ENCODE results near the gene RHOB. TPM values are rescaled to one million over a fixed set of nuclear protein-coding genes. Genes with fewer than 3 reads are reported as not detected.

RHOB gene
- total and polyA plus RNA-seq, 4 donors = 82.6 to 634 (median 160) TPM

DNA sequence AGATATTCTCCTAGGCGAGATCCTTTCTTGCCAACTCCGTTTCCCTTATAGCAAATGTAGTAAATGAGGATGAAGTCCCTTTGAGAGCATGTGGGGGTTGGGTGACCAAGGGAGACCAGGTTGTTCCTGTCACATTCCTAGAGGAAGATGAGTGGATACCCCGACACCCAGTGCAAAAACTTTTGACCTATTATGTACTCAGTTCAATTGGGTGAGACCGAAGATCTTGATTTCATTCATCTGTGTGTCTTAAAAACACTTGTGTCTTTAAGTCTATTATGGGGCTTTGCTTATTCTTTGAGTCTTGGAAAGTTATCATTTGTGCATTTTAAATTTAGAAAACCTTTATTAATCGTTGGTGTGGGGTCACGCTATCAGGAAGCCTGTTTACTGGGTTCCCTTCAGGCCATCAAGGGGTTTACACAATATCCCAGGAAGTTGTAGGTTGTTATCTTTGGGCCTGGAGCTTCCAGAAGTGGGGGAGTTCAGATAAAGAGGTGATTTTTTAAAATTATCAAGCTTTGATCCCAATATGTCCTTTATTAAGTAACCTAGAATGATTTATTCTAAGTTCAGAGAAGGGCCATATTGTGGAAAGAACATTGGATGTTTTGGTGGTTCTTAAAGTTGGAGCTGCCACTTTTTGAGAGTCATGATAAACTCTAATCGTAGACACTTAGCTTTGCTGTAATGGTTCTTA is 2.8 kb downstream of the RHOB start:
- no peak for DNase-seq (ENCODE audit: low spot score)

GRCh38 chr2:20450201-20450999 is 3.5 kb downstream of the RHOB start:
- DNase-seq (ENCODE audit: low spot score) = no peak
- peak overlapping the region; percentile 90 to 98 for H3K27ac ChIP-seq (ENCODE audit: low read depth in 1 of 2, low read length in 2 of 2)
- no peaks in the 10 kb centered on the region for H3K27me3 ChIP-seq (ENCODE audit: control insufficient read depth in 4 of 4, insufficient read depth in 4 of 4, low read length in 3 of 4)
- H3K36me3 ChIP-seq (ENCODE audit: control insufficient read depth in 4 of 4, insufficient read depth in 3 of 4, low read depth in 1 of 4, low read length in 3 of 4) = peaks cover 0 to 3% (median under 1%) of the 10 kb centered on the region in 4 donors
- no peaks in the 10 kb centered on the region for H3K9me3 ChIP-seq (ENCODE audit: control insufficient read depth in 4 of 4, low read length in 3 of 4)
- peaks cover 0 to 12% (median 2%) of the 10 kb centered on the region in 4 donors for H3K4me1 ChIP-seq (ENCODE audit: control insufficient read depth in 4 of 4, insufficient read depth in 4 of 4, low read length in 3 of 4)
- WGBS = 23% methylated on average over 6 of the region's 6 CpGs
- peak overlapping the region; percentile 33 to 91 for H3K9ac ChIP-seq (ENCODE audit: low read depth in 1 of 2, low read length in 2 of 2)
- H3K4me3 ChIP-seq (ENCODE audit: low read depth in 1 of 3, low read length in 3 of 3) = peak overlapping the region; percentile 14 to 88 (median 83)
- no peak for TF ChIP-seq HNF4G (IDR thresholded peaks at IDR 0.05)
- no peak for TF ChIP-seq GABPA (IDR thresholded peaks at IDR 0.05 in 1 of 2, conservative IDR thresholded peaks at IDR 0.05 in 1 of 2)
- TF ChIP-seq NR2F2 (IDR thresholded peaks at IDR 0.05) = no peak
- TF ChIP-seq SP1 (IDR thresholded peaks at IDR 0.05) = peak; percentile 74
- peak; percentile 37 for TF ChIP-seq YY1 (IDR thresholded peaks at IDR 0.05)
- peak in 1 of 2 donors; percentile 16 for TF ChIP-seq EGR1 (IDR thresholded peaks at IDR 0.05; ENCODE audit: low read depth in 2 of 2)
- TF ChIP-seq RXRA (IDR thresholded peaks at IDR 0.05) = peak; percentile 54 to 89
- TF ChIP-seq, protein P1, sequence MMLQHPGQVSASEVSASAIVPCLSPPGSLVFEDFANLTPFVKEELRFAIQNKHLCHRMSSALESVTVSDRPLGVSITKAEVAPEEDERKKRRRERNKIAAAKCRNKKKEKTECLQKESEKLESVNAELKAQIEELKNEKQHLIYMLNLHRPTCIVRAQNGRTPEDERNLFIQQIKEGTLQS (IDR thresholded peaks at IDR 0.05) = peak; percentile 30
- peak; percentile 23 for TF ChIP-seq MAX (IDR thresholded peaks at IDR 0.05)
- TF ChIP-seq RAD21 (IDR thresholded peaks at IDR 0.05) = peak; percentile 16 to 69
- TF ChIP-seq FOXA2 (IDR thresholded peaks at IDR 0.05) = no peak

More for the DNA sequence above, 2.8 kb downstream of the RHOB start:
- peaks cover 3 to 12% (median 7%) of the 10 kb centered on the region in 4 donors for H3K4me1 ChIP-seq (ENCODE audit: control insufficient read depth in 4 of 4, insufficient read depth in 4 of 4, low read length in 3 of 4)
- peaks cover 0 to 3% (median under 1%) of the 10 kb centered on the region in 4 donors for H3K36me3 ChIP-seq (ENCODE audit: control insufficient read depth in 4 of 4, insufficient read depth in 3 of 4, low read depth in 1 of 4, low read length in 3 of 4)
- 18% methylated on average over 7 of the region's 7 CpGs for WGBS
- H3K9me3 ChIP-seq (ENCODE audit: control insufficient read depth in 4 of 4, low read length in 3 of 4) = no peaks in the 10 kb centered on the region
- H3K4me3 ChIP-seq (ENCODE audit: low read depth in 1 of 3, low read length in 3 of 3) = peak overlapping the region; percentile 83 to 95 (median 88)
- H3K27me3 ChIP-seq (ENCODE audit: control insufficient read depth in 4 of 4, insufficient read depth in 4 of 4, low read length in 3 of 4) = no peaks in the 10 kb centered on the region
- peak overlapping the region; percentile 90 to 98 for H3K27ac ChIP-seq (ENCODE audit: low read depth in 1 of 2, low read length in 2 of 2)
- H3K9ac ChIP-seq (ENCODE audit: low read depth in 1 of 2, low read length in 2 of 2) = peak overlapping the region; percentile 48 to 91
- TF ChIP-seq FOXA2 (IDR thresholded peaks at IDR 0.05) = peak; percentile 10
- TF ChIP-seq, protein P2, sequence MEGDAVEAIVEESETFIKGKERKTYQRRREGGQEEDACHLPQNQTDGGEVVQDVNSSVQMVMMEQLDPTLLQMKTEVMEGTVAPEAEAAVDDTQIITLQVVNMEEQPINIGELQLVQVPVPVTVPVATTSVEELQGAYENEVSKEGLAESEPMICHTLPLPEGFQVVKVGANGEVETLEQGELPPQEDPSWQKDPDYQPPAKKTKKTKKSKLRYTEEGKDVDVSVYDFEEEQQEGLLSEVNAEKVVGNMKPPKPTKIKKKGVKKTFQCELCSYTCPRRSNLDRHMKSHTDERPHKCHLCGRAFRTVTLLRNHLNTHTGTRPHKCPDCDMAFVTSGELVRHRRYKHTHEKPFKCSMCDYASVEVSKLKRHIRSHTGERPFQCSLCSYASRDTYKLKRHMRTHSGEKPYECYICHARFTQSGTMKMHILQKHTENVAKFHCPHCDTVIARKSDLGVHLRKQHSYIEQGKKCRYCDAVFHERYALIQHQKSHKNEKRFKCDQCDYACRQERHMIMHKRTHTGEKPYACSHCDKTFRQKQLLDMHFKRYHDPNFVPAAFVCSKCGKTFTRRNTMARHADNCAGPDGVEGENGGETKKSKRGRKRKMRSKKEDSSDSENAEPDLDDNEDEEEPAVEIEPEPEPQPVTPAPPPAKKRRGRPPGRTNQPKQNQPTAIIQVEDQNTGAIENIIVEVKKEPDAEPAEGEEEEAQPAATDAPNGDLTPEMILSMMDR (IDR thresholded peaks at IDR 0.05; ENCODE audit: low read depth, low read length, missing input control) = no peak
- TF ChIP-seq MAX (IDR thresholded peaks at IDR 0.05) = peak; percentile 36
- no peak for TF ChIP-seq HNF4G (IDR thresholded peaks at IDR 0.05)
- peak; percentile 11 for TF ChIP-seq YY1 (IDR thresholded peaks at IDR 0.05)
- TF ChIP-seq JUND (IDR thresholded peaks at IDR 0.05) = peak; percentile 33 to 39
- peak; percentile 15 to 73 for TF ChIP-seq RXRA (IDR thresholded peaks at IDR 0.05)
- peak; percentile 7 for TF ChIP-seq TAF1 (conservative IDR thresholded peaks at IDR 0.05)
- no peak for TF ChIP-seq REST (IDR thresholded peaks at IDR 0.05)
- TF ChIP-seq HNF4A (conservative IDR thresholded peaks at IDR 0.05) = peak in 1 of 2 donors; percentile 58

Data from liver (tissue), 9 donors.